Activated naive CD4-positive, alpha-beta T cell treated with anti-CD3 and anti-CD28 coated beads for 36 hours (primary cell): ENCODE data around the gene CSF1R. TPM values are rescaled to one million over a fixed set of nuclear protein-coding genes. Genes with fewer than 3 reads are reported as not detected.
"Not testable (repeated sequence)": the region's sequence is repeated elsewhere in the genome, so short reads cannot be mapped to it uniquely, and the experiment has no call there.

Experiments
- CTCF ChIA-PET: fragments of 350-600 bp; sonication (Branson Sonifier 250); formaldehyde crosslinking; loops from one replicate; lab custom pipeline; 2021; ENCODE audit warnings: antibody characterized with exemption; lab: Charles Lee
- DNase-seq: peaks from one replicate; pipeline ENCODE4 v3.0.0-alpha.2; 2020
- H3K27ac Mint-ChIP-seq: one replicate; pipeline ENCODE4 v1.8.0; 2021; ENCODE audit warnings: mild to moderate bottlenecking, mixed read lengths
- H3K27me3 Mint-ChIP-seq: one replicate; pipeline ENCODE4 v1.8.0; 2021; ENCODE audit warnings: low read depth, mixed read lengths
- H3K36me3 Mint-ChIP-seq: one replicate; pipeline ENCODE4 v1.8.0; 2021; ENCODE audit warnings: low read depth, mixed read lengths
- H3K4me1 Mint-ChIP-seq: one replicate; pipeline ENCODE4 v1.8.0; 2021; ENCODE audit warnings: low read depth, mixed read lengths
- H3K4me3 Mint-ChIP-seq: one replicate; pipeline ENCODE4 v1.8.0; 2021; ENCODE audit warnings: mild to moderate bottlenecking, moderate library complexity, mixed read lengths
- H3K9me3 Mint-ChIP-seq: one replicate; pipeline ENCODE4 v1.8.0; 2021; ENCODE audit warnings: mixed read lengths
- intact Hi-C: fragments of 100-400 bp; cut with micrococcal nuclease; formaldehyde crosslinking; loops from one replicate; pipeline ENCODE4 v1.15.1; 2023
- total RNA-seq, 2 experiments: library from RNA; stranded (reverse); gene quantifications; one replicate each; pipeline ENCODE4 v1.2.3, GENCODE V29; 2021

Gene CSF1R
- total RNA-seq, 2 experiments from 2014 or later: 0.94 to 1.8 TPM

GRCh38 chr5:150108711-150109514 lies 22.6 kb upstream of the CSF1R start:
- intact Hi-C loops: no loop called here
- CTCF ChIA-PET: interaction anchor here (0.7 kb wide), 1 partner anchor 20 kb away, joined by 3 read pairs; no protein-coding TSS in a partner anchor
- no peaks in the 10 kb centered on the region for H3K9me3 Mint-ChIP-seq
- H3K27ac Mint-ChIP-seq: no peak overlapping the region
- H3K36me3 Mint-ChIP-seq: no peaks in the 10 kb centered on the region
- no peaks in the 10 kb centered on the region for H3K4me1 Mint-ChIP-seq
- no peak overlapping the region for H3K4me3 Mint-ChIP-seq
- no peaks in the 10 kb centered on the region for H3K27me3 Mint-ChIP-seq
- DNase-seq: no peak

- Mint-ChIP-seq H3K4me3 (no peak overlapping the region), H3K36me3 (no peaks in the 10 kb centered on the region), H3K27me3 (no peaks in the 10 kb centered on the region), H3K27ac (no peak overlapping the region), H3K9me3 (no peaks in the 10 kb centered on the region), H3K4me1 (no peaks in the 10 kb centered on the region)
- CTCF ChIA-PET: interaction anchor here (1.3 to 1.6 kb wide), 2 partner anchors 8 to 11 kb away, joined by 3 to 4 read pairs; no protein-coding TSS in a partner anchor
- no peak for DNase-seq
- intact Hi-C loops: no loop called here
Observed at GRCh38 chr5:150107909-150108447, 21.6 kb upstream of the CSF1R start.

DNA sequence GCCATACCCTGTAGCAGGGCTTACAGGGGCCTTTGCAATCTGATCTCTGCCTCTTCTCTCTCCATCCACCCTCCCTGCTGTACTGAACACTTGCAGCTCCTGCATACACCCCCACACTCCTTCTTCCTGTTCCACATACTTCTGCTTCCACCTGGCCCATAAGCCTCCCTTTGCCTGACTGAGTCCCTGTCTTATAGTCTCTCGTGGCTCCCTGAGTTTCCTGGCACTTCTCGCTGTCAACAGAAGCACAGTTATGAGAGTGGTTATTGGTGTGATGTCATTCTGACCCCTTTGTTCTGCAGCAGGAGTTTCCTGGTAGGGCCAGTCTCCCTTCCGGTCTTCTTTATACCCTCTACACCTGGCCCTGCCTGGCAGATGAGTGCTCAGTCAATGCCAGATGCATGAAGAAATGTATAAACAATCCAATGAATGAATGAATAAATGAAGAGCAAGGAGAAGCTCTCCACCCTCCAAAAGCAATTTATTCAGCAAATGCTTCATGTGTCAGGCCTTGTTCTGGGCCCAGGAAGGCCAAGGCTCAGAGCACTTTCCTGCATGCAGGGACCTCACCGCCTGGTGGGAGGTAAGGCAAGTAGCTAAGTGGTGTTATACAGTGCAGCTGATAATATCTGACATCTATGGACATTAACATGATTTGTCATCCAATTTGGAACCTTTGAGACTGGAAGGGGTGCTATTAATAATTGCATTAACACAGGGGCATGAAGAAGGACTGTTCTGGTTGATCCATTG lies 20.5 kb upstream of the CSF1R start:
- intact Hi-C loops: no loop called here
- Mint-ChIP-seq H3K36me3 (no peaks in the 10 kb centered on the region), H3K27ac (no peak overlapping the region), H3K4me1 (no peaks in the 10 kb centered on the region), H3K4me3 (no peak overlapping the region), H3K9me3 (no peaks in the 10 kb centered on the region), H3K27me3 (no peaks in the 10 kb centered on the region)
- CTCF ChIA-PET: interaction anchor here (0.6 to 1.6 kb wide), 2 partner anchors 12 to 1251 kb away, joined by 3 to 4 read pairs; no protein-coding TSS in a partner anchor
- DNase-seq: no peak

DNA sequence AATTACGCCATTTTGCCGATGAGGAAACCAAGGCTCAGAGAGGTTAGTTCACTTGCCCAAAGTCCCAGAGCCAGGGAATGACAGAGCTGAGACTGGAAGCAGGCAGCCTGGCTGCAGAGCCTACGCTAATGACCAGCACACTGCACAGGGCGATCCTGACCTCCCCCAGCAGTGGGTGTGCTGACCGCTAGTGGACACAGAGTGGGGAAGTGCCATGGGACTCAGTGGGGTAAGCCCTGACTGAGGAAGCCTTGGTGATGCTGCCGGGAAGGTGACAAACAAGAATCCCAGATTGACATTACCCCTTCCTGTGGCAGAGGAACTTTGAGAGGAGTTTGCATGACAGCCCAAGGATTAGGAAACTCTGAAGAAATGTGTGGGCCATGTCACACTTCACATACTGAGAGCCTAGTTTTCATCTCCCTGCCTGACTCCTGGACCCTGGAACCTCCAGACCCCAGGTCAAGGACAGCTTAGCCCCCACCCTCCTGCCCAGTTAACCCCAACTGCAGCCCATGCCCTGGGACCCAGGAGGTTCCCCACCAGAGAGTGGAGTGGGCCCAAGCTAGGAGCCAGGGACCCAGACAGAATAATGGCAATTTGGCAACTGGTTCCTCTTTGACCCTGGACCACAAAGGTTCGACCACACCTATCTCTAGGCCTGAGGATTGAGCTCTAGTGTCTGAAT lies 19.7 kb upstream of the CSF1R start:
- no peak for DNase-seq
- no peak overlapping the region for H3K4me3 Mint-ChIP-seq
- CTCF ChIA-PET: interaction anchor here (0.6 to 1.6 kb wide), 3 partner anchors 9 to 13 kb away, joined by 3 to 4 read pairs (median 3); no protein-coding TSS in a partner anchor
- H3K27ac Mint-ChIP-seq: no peak overlapping the region
- H3K4me1 Mint-ChIP-seq: no peaks in the 10 kb centered on the region
- H3K9me3 Mint-ChIP-seq: no peaks in the 10 kb centered on the region
- intact Hi-C loops: no loop called here
- no peaks in the 10 kb centered on the region for H3K36me3 Mint-ChIP-seq
- H3K27me3 Mint-ChIP-seq: no peaks in the 10 kb centered on the region

- Mint-ChIP-seq H3K36me3 (no peaks in the 10 kb centered on the region), H3K4me3 (no peak overlapping the region), H3K4me1 (no peaks in the 10 kb centered on the region), H3K9me3 (no peaks in the 10 kb centered on the region), H3K27ac (no peak overlapping the region), H3K27me3 (no peaks in the 10 kb centered on the region)
- CTCF ChIA-PET: no interaction called here
- intact Hi-C loops: no loop called here
- no peak for DNase-seq
Observed at GRCh38 chr5:150104550-150104870, 18.2 kb upstream of the CSF1R start.

DNA sequence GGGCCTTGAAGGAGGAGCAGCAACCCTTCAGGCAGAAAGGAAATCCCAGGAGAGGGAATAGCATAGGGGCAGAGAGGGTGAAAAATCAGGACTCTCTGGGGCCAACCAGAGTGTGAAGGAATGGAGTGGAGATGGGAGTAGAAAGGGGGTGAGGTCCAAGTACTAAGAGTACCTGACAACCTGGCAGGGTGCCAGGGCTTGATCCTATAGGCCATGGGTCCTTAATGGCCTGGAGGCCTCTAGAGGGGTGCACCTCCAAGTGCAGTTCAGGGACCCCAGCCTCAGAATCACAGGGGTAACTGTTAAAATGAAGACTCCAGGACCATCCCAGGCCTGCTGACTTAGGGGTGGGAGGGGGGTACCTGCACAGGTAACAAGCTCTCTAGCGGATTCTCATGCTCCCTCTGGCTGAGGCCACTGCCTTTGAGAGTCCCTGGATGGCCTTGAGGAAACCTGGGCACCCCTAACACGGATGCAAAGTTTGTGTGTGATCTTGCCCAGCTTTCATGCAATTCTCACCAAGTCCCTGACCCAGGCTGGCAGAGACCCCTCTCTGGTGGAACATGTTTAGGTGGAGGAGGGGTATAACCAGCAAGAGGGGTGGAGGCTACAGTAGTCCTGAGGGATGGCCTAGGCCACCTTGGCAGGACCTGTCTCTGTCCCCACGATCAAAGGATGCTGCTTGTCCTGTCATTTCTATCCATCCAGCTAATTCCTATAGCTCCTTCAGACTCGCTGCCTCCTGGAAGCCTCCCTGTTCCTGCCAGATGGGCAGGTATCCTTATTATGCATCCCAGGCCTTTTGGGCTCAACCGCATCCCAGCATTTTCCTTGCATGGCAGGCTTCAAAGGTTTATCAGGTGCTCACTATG lies 17.6 kb upstream of the CSF1R start:
- H3K27ac Mint-ChIP-seq: no peak overlapping the region
- CTCF ChIA-PET: no interaction called here
- intact Hi-C loops: no loop called here

DNA sequence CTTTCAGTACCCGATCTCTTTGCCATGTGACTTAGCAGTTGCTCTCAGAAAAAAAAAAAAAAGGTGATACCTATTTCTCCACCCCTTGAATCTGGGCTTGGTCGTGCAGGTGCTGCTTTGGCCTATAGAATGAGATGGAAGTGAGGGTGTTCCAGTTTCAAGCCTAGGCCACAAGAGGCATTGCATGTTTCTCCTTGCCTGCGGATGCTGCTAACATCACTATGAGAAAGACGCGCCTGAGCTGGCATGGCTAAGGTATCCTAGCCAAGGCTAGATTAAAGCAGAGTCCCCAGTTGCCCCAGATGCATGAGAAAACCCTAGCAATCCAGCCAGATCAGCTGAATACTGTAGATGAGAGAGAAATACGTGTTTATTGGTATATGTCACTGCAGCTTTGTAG lies 14.7 kb upstream of the CSF1R start:
- no peak overlapping the region for H3K4me3 Mint-ChIP-seq
- H3K36me3 Mint-ChIP-seq: no peaks in the 10 kb centered on the region
- no peaks in the 10 kb centered on the region for H3K9me3 Mint-ChIP-seq
- no peaks in the 10 kb centered on the region for H3K4me1 Mint-ChIP-seq
- no peak for DNase-seq
- CTCF ChIA-PET: no interaction called here
- H3K27ac Mint-ChIP-seq: no peak overlapping the region
- intact Hi-C loops: no loop called here
- H3K27me3 Mint-ChIP-seq: no peaks in the 10 kb centered on the region

More for the DNA sequence above, 17.6 kb upstream of the CSF1R start:
- DNase-seq: no peak
- Mint-ChIP-seq H3K27me3 (no peaks in the 10 kb centered on the region), H3K4me3 (no peak overlapping the region), H3K36me3 (no peaks in the 10 kb centered on the region), H3K9me3 (no peaks in the 10 kb centered on the region), H3K4me1 (no peaks in the 10 kb centered on the region)

DNA sequence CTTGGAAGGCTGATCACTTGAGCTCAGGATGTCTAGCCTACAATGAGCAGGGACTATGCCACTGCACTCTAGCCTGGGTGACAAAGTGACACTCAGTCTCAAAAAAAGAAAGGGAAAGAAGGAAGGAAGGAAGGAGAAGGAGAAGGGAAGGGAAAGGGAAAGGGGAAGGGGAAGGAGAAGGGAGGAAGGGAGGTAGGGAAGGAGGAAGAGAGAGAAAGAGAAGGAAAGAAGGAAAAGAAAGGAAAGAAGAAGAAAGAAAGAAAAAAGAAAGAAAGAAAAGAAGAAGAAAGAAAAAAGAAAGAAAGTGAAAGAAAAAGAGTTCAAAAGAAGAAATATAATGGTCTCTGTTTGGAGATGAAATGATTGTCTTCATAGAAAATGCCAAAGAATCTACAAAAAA lies 10.8 kb upstream of the CSF1R start:
- Mint-ChIP-seq H3K27ac (no peak overlapping the region), H3K36me3 (no peaks in the 10 kb centered on the region), H3K27me3 (peaks cover 4% of the 10 kb centered on the region), H3K9me3 (no peaks in the 10 kb centered on the region), H3K4me3 (no peak overlapping the region), H3K4me1 (peaks cover 8% of the 10 kb centered on the region)
- intact Hi-C loops: no loop called here
- DNase-seq: no peak
- CTCF ChIA-PET: no interaction called here

GRCh38 chr5:150092159-150092787 lies 5.9 kb upstream of the CSF1R start:
- H3K36me3 Mint-ChIP-seq: no peaks in the 10 kb centered on the region
- CTCF ChIA-PET: no interaction called here
- H3K27ac Mint-ChIP-seq: peak overlapping the region; percentile 79
- H3K27me3 Mint-ChIP-seq: peaks cover 16% of the 10 kb centered on the region
- intact Hi-C loops: loop anchor here (1.0 kb wide), 4 partner anchors 25 to 516 kb away; no protein-coding TSS in a partner anchor
- H3K4me1 Mint-ChIP-seq: peaks cover 15% of the 10 kb centered on the region
- H3K9me3 Mint-ChIP-seq: no peaks in the 10 kb centered on the region
- DNase-seq: no peak
- H3K4me3 Mint-ChIP-seq: no peak overlapping the region

- Mint-ChIP-seq H3K27ac (no peak overlapping the region), H3K4me3 (no peak overlapping the region), H3K4me1 (peaks cover 6% of the 10 kb centered on the region), H3K36me3 (no peaks in the 10 kb centered on the region), H3K9me3 (no peaks in the 10 kb centered on the region), H3K27me3 (peaks cover 27% of the 10 kb centered on the region)
- intact Hi-C loops: no loop called here
- CTCF ChIA-PET: no interaction called here
- no peak for DNase-seq
Observed at GRCh38 chr5:150085191-150085912, 1.0 kb downstream of the CSF1R start.

- peaks cover 27% of the 10 kb centered on the region for H3K27me3 Mint-ChIP-seq
- H3K27ac Mint-ChIP-seq, CTCF ChIA-PET: not testable (repeated sequence)
Observed at GRCh38 chr5:150084754-150085153, 1.6 kb downstream of the CSF1R start.

More at GRCh38 chr5:150084754-150085153, 1.6 kb downstream of the CSF1R start:
- H3K4me3 Mint-ChIP-seq, H3K9me3 Mint-ChIP-seq, H3K36me3 Mint-ChIP-seq, DNase-seq, H3K4me1 Mint-ChIP-seq, intact Hi-C loops: not testable (repeated sequence)
